T-helper 2 cell treated with Interferon-gamma antibody and Interleukin-4, amounts not matched to agents 100 ng/mL and 5 ng/mL, for 36 hours (primary cell): Measurements from ENCODE around the gene UPP1. TPM values are rescaled to one million over a fixed set of nuclear protein-coding genes. Genes with fewer than 3 reads are reported as not detected.

Experiments
- intact Hi-C: fragments of 100-400 bp; cut with micrococcal nuclease; formaldehyde crosslinking; loops from one replicate; pipeline ENCODE4 v1.15.1; 2023
- total RNA-seq: library from RNA; stranded (reverse); gene quantifications from 2 replicates; pipeline ENCODE4 v1.2.3, GENCODE V29; 2022

The UPP1 gene
- total RNA-seq, 1 donor from 2014 or later: 75.0 TPM

GRCh38 chr7:48084727-48085432 lies 4.2 kb upstream of the UPP1 start:
- intact Hi-C loops: loop anchor here (1.0 to 5.0 kb wide), 3 partner anchors 33 to 106 kb away; partner anchors contain the start of gene HUS1

DNA sequence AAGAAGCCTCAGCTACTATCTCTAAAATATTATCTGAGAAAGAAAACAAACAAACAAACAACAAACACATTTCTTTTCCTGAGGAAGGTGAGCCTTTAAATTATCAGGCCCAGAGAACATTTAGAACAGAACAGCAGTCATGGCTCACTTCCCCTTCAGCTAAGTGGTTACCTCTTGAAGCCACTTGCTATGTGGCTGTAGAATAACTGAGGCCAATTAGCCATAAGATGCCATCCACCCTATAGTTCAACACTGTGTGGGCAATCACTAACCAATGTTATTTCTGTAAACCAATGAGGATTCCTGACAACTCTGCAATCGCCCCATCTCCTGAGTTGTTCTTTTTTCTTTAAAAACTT lies 3.7 kb upstream of the UPP1 start:
- intact Hi-C loops: loop anchor here (1.0 to 5.0 kb wide), 3 partner anchors 33 to 106 kb away; partner anchors contain the start of gene HUS1

DNA sequence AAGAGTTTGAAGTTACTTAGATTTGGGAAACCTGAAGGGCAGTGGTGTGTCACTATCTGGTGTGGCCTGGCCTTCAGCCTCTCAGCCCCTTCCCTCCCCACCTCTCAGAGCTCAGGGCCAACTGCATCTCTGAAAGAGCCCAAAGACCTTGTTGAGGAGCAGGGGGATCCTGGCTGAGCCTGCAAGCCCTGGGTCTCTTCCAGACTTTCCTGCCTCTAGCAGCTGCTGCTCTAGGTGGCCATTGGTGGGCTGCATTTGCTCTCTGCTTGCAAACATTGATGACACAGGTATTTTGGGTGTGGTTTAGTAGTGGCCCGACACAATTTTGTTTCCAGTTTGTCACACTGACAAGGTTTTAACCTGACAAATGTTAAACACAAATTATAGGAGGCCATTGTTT lies 3.1 kb upstream of the UPP1 start:
- intact Hi-C loops: loop anchor here (1.0 to 5.0 kb wide), 3 partner anchors 34 to 107 kb away; partner anchors contain the start of gene HUS1

- intact Hi-C loops: loop anchor here (5.0 kb wide), 1 partner anchor 35 kb away; no protein-coding TSS in a partner anchor
Observed at GRCh38 chr7:48087349-48087748, 1.7 kb upstream of the UPP1 start.

GRCh38 chr7:48088559-48089045 lies 463 bp upstream of the UPP1 start:
- intact Hi-C loops: loop anchor here (1.0 to 5.0 kb wide), 6 partner anchors 9 to 109 kb away; partner anchors contain the start of genes C7orf57 and HUS1

- intact Hi-C loops: no loop called here
Observed at GRCh38 chr7:48090095-48090805, 1.2 kb downstream of the UPP1 start.

GRCh38 chr7:48091506-48092433 lies 2.7 kb downstream of the UPP1 start:
- intact Hi-C loops: no loop called here

DNA sequence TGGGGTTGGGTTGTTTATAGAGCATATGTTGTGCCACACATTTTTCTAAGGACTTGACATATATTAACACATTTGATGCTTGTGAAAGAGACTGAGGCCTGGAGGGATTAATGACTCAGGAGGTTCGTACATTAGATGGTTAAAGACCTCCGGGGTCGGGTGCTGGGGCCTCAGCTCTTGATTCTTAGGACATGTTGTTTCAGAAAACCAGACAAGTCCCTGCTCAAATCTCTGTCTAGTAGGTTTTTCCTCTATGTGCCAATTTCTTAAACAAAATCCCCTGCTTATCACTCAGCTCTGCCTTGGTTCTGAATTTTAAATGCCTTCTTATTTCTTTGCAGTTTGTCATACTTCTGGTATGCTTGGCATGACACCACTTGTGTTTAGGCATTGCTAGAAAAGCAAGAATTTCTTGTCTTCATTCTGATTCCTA lies 5.8 kb downstream of the UPP1 start:
- intact Hi-C loops: no loop called here

- intact Hi-C loops: loop anchor here (2.0 kb wide), 1 partner anchor 15 kb away; no protein-coding TSS in a partner anchor
Observed at GRCh38 chr7:48096273-48096672, 7.2 kb downstream of the UPP1 start.

DNA sequence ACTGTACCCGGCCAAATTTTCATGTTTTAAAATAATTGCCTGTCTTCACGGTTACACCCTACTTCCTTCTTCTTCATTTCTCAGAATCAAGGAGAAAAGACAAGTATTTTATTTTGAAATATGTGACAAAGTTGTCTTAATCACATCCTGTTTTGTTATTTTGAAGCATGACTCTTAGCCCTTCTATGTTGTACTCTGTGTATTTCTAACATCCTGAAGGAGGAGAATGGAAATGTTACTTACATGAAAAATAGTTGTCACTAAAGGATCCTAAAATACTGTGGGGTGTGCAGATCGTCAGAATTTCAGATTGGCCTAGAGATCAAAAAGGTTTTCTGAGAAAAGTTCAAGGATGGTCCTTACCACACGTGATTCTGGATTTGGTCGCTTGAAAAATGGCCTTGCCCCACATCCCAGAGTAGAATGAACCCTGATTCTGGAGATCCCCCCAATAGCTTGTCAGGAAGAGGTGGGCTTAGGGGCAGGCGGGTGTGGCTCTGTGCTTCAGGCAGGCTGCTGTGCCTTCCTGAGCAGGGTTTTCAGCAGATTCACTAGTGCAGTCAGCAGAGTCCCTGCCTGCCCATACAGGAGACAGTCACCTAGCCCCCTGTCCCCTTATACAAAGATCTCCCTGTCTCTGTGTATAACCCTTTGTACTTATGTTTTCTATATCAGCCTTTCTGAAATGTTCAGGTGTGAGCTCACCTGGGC lies 8.6 kb downstream of the UPP1 start:
- intact Hi-C loops: loop anchor here (1.0 to 2.0 kb wide), 5 partner anchors 8 to 118 kb away; partner anchors contain the start of genes C7orf57, HUS1 and UPP1

- intact Hi-C loops: loop anchor here (2.0 kb wide), 1 partner anchor 64 kb away; the partner anchor contains the start of gene C7orf57
Observed at GRCh38 chr7:48098846-48099245, 9.8 kb downstream of the UPP1 start.

DNA sequence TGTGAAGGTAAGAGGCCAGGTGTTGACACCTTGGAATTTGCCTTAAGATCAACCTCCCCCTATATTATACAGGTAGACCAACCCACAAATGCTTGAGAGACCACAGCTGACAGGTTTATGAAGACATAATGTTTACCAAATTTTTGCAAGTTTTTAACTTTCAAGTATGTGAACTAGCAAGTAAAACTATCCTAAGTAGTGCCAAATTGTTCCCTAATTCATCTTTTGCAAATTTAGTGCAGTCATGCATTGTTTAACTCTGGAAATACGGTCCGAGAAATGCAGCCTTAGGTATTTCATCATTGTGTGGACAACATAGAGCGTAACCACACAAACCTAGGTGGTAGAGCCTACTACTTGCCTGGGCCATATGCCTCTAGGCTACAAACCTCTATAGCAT lies 10.7 kb downstream of the UPP1 start:
- intact Hi-C loops: loop anchor here (2.0 kb wide), 1 partner anchor 65 kb away; the partner anchor contains the start of gene C7orf57

DNA sequence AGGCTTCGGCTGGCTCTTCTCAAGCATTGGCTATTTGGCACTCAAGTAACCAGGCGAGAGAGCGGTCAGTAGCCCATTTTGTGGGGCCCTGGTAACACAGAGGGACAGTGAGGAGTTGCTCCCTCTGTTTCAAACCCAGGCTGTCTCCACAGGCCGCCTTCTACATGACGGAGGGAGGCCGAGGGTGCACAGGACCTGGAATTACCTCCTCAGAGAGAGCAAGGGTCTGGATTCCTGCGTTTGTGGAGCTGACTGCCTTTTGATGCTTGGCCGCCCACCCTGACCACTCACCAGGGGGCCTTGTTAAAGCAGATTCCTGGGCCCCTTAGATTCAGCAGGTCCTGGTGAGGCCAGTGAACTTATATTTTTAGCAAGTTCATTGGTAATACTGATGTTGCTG lies 12.3 kb downstream of the UPP1 start:
- intact Hi-C loops: no loop called here

GRCh38 chr7:48101968-48102367 lies 12.9 kb downstream of the UPP1 start:
- intact Hi-C loops: no loop called here

DNA sequence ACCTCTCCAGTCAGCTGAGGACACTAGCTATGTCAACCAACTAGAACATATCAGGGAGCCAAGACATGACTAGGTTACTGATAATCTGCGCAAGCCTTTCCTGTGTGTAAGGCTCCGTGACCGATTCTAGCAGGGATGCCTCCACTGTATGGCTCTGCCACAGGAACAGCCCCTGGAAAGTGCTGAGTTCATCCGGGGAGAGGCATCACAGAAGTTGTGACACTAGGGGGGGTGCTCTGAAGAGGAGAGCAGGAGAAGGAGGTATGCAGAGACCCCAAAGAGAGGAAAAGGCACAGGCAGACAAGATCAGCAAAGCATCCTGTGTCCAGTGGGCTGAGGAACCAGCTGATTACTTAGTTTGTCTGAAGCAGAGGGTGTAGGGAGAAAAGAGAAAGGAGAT lies 13.5 kb downstream of the UPP1 start:
- intact Hi-C loops: no loop called here

- intact Hi-C loops: no loop called here
Observed at GRCh38 chr7:48105045-48105444, 16.0 kb downstream of the UPP1 start.

- intact Hi-C loops: no loop called here
Observed at GRCh38 chr7:48106906-48107659, 18.0 kb downstream of the UPP1 start.

DNA sequence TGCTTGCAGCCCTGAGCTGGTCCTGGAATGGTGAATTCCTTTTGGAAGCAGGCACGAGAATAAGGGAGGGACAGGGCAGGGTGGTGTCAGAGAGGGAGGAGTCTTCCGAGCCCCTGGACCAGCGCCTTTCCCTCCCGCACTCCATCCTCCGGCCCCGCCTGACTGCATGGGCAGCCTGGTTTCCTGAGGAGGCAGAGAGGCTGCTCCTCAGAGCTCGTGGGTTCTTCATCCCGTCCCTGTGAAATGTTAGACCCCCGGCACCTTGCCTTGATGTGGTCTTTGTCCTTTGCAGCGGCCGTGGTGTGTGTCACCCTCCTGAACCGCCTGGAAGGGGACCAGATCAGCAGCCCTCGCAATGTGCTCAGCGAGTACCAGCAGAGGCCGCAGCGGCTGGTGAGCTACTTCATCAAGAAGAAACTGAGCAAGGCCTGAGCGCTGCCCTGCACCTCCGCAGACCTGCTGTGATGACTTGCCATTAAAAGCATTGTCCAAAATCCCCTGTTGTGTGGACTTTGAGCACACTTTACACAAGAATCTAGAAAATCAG lies 18.9 kb downstream of the UPP1 start:
- intact Hi-C loops: no loop called here
